Osteoblast (primary cell): ENCODE data around the gene RASL10B. TPM values are rescaled to one million over a fixed set of nuclear protein-coding genes. Genes with fewer than 3 reads are reported as not detected.

Source experiments
- DNase-seq: peaks from one replicate; pipeline ENCODE4 v3.0.0; 2011; ENCODE audit warnings: low spot score, mixed read lengths; ENCODE audit not compliant: insufficient read length; ENCODE audit errors: missing footprints
- H2AFZ ChIP-seq: 2 replicates; pipeline ENCODE4 v1.6.0; 2011; ENCODE audit warnings: mild to moderate bottlenecking, low read length
- H3K27ac ChIP-seq: 2 replicates; pipeline ENCODE4 v1.5.1; 2011; ENCODE audit warnings: mild to moderate bottlenecking, low read depth, low read length, moderate library complexity
- H3K27me3 ChIP-seq: 2 replicates; pipeline ENCODE4 v1.6.0; 2012; ENCODE audit warnings: mild to moderate bottlenecking, control low read depth, inconsistent platforms, low read length, moderate library complexity; ENCODE audit not compliant: insufficient read depth
- H3K36me3 ChIP-seq: 2 replicates; pipeline ENCODE4 v1.5.1; 2011; ENCODE audit warnings: mild to moderate bottlenecking, low read length, control low read depth, moderate library complexity; ENCODE audit not compliant: insufficient read depth
- H3K4me1 ChIP-seq: 2 replicates; pipeline ENCODE4 v1.5.1; 2011; ENCODE audit warnings: mild to moderate bottlenecking, low read length, control low read depth, moderate library complexity; ENCODE audit not compliant: insufficient read depth
- H3K4me2 ChIP-seq: 2 replicates; pipeline ENCODE4 v1.6.0; 2011; ENCODE audit warnings: mild to moderate bottlenecking, low read length; ENCODE audit not compliant: insufficient read depth
- H3K4me3 ChIP-seq: fragments of 200-600 bp; sonication (generic); 3 replicates; pipeline ENCODE4 v1.5.1; 2012; ENCODE audit warnings: mild to moderate bottlenecking, low read length, inconsistent platforms; ENCODE audit not compliant: insufficient read depth
- H3K79me2 ChIP-seq: 2 replicates; pipeline ENCODE4 v1.6.0; 2012; ENCODE audit warnings: mild to moderate bottlenecking, low read length, control low read depth, inconsistent platforms; ENCODE audit not compliant: insufficient read depth
- H3K9me3 ChIP-seq: 2 replicates; pipeline ENCODE4 v1.5.1; 2011; ENCODE audit warnings: low read depth, low read length, control low read depth
- H4K20me1 ChIP-seq: 2 replicates; pipeline ENCODE4 v1.6.0; 2012; ENCODE audit warnings: mild to moderate bottlenecking, low read length, control low read depth; ENCODE audit not compliant: insufficient read depth
- CTCF ChIP-seq: IDR thresholded peaks from 2 replicates; pipeline ENCODE4 v1.5.1; 2011; ENCODE audit warnings: mild to moderate bottlenecking, low read depth, low read length, moderate library complexity; ENCODE audit errors: extremely low read depth
- total RNA-seq: library from RNA; depleted of rRNA; stranded (reverse); fragments of >200 nt; gene quantifications from 2 replicates; pipeline ENCODE4 v1.2.3, GENCODE V29; 2012

The RASL10B gene
- total RNA-seq, 1 donor: 4.0 TPM

GRCh38 chr17:35715416-35715815 is 16.0 kb upstream of the RASL10B start:
- no peak overlapping the region for H3K4me3 ChIP-seq
- H3K36me3 ChIP-seq: peaks cover 32% of the 10 kb centered on the region
- H3K27ac ChIP-seq: no peak overlapping the region
- no peak overlapping the region for H3K4me2 ChIP-seq
- H3K4me1 ChIP-seq: peaks cover 23% of the 10 kb centered on the region
- H3K27me3 ChIP-seq: no peaks in the 10 kb centered on the region
- no peak overlapping the region for H2AFZ ChIP-seq
- no peaks in the 10 kb centered on the region for H3K79me2 ChIP-seq
- peaks cover 9% of the 10 kb centered on the region for H4K20me1 ChIP-seq
- no peak for DNase-seq
- H3K9me3 ChIP-seq: no peaks in the 10 kb centered on the region
- no peak for TF ChIP-seq CTCF

GRCh38 chr17:35716173-35716572 is 15.3 kb upstream of the RASL10B start:
- H3K27me3 ChIP-seq: no peaks in the 10 kb centered on the region

GRCh38 chr17:35716897-35717465 is 14.5 kb upstream of the RASL10B start:
- no peak for TF ChIP-seq CTCF
- Histone ChIP-seq H2AFZ (no peak overlapping the region), H3K27ac (no peak overlapping the region), H3K4me3 (no peak overlapping the region), H3K79me2 (no peaks in the 10 kb centered on the region), H3K4me2 (no peak overlapping the region), H3K36me3 (peaks cover 25% of the 10 kb centered on the region), H4K20me1 (peaks cover 9% of the 10 kb centered on the region), H3K9me3 (no peaks in the 10 kb centered on the region), H3K4me1 (peaks cover 23% of the 10 kb centered on the region), H3K27me3 (no peaks in the 10 kb centered on the region)
- DNase-seq: no peak

More at GRCh38 chr17:35716173-35716572, 15.3 kb upstream of the RASL10B start:
- peaks cover 25% of the 10 kb centered on the region for H3K36me3 ChIP-seq
- no peaks in the 10 kb centered on the region for H3K9me3 ChIP-seq
- H4K20me1 ChIP-seq: peaks cover 9% of the 10 kb centered on the region
- no peaks in the 10 kb centered on the region for H3K79me2 ChIP-seq
- H3K4me1 ChIP-seq: peaks cover 23% of the 10 kb centered on the region
- no peak for TF ChIP-seq CTCF
- no peak overlapping the region for H3K27ac ChIP-seq
- no peak overlapping the region for H2AFZ ChIP-seq
- DNase-seq: no peak
- H3K4me2 ChIP-seq: no peak overlapping the region
- H3K4me3 ChIP-seq: no peak overlapping the region

- H2AFZ ChIP-seq: no peak overlapping the region
- no peaks in the 10 kb centered on the region for H3K27me3 ChIP-seq
- H3K27ac ChIP-seq: no peak overlapping the region
- H3K36me3 ChIP-seq: peaks cover 25% of the 10 kb centered on the region
- no peak overlapping the region for H3K4me3 ChIP-seq
- H3K4me2 ChIP-seq: no peak overlapping the region
- no peaks in the 10 kb centered on the region for H3K9me3 ChIP-seq
- H4K20me1 ChIP-seq: peaks cover 9% of the 10 kb centered on the region
- TF ChIP-seq CTCF: no peak
- no peaks in the 10 kb centered on the region for H3K79me2 ChIP-seq
- H3K4me1 ChIP-seq: peaks cover 23% of the 10 kb centered on the region
- DNase-seq: no peak
Measured at GRCh38 chr17:35717475-35717874, 14.0 kb upstream of the RASL10B start.
